Stimulated activated CD8-positive, alpha-beta memory T cell treated with anti-CD3 and anti-CD28 coated beads, Interleukin-12 subunit alpha, Interleukin-12 subunit beta, amount 100 ng/mL, for 24 hours (primary cell): ENCODE data around the gene MLH1.
"Not testable (repeated sequence)": the region's sequence is repeated elsewhere in the genome, so short reads cannot be mapped to it uniquely, and the experiment has no call there.

Experiments
- DNase-seq: peaks from one replicate; pipeline ENCODE4 v3.0.0-alpha.2; 2020; ENCODE audit errors: extremely low read depth

The MLH1 gene

DNA sequence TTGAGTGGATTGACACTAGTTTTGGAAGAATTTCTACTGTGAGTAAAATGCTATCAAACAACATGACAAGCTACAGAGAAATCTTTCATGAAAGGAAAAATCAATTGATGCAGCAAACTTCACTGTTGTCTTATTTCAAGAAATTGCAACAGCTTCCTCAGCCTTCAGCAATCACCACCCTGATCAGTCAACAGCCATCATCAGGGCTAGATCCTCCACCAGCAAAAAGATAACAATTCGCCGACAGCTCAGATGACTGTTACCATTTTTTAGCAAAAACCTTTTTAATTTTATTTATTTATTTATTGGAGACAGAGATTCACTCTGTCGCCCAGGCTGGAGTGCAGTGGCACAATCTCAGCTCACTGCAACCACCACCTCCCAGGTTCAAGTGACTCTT, 44.0 kb downstream of the MLH1 start:
- DNase-seq = no peak

DNA sequence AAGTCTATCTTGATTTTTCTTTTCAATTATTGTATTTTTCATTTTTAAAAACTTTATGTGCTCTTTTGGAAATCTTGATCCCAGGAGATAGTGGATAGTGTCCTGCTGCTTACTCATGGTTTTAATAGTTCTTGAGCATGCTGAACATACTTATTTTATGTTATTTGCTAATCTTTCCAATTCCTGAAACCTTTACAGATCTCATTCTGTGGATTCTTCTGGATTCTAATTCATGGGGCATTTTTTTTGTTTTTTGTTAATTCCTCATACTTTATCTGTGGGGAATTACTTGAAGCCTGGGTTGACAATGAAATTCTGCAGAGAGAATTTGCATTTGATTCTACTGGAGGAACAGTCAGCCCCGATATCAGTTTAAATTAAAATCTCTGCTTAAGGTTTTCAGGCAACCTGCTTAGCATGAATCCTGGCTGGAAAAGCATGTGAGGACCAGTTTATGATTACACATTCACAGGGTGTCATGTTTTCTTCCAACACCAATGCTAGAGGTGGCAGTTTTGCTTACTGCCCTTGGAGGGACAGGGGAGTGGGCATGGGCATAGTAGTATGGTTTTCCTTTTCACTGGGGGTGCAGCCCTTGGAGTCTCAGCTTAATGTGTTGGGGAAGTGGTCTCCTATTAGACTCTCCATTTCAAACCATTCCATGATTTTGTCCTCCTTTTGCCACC, 46.0 kb downstream of the MLH1 start:
- no peak for DNase-seq

DNA sequence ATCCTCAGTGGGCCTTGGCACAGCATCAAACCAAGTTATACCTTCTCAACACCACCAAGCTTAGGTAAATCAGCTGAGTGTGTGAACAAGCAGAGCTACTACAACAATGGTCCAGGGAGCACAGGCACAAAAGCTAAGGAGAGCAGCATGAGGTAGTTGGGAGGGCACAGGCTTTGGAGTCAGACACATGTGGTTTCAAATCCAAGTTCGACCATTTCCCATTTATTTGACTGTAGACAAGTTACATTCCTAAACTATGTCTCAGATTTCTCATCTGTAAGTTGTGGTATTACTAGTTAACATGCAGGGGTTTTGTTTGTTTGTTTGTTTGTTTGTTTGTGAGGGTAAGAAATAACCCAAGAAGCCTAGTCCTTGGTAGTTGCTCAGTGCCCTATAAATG, 46.9 kb downstream of the MLH1 start:
- DNase-seq = no peak

DNA sequence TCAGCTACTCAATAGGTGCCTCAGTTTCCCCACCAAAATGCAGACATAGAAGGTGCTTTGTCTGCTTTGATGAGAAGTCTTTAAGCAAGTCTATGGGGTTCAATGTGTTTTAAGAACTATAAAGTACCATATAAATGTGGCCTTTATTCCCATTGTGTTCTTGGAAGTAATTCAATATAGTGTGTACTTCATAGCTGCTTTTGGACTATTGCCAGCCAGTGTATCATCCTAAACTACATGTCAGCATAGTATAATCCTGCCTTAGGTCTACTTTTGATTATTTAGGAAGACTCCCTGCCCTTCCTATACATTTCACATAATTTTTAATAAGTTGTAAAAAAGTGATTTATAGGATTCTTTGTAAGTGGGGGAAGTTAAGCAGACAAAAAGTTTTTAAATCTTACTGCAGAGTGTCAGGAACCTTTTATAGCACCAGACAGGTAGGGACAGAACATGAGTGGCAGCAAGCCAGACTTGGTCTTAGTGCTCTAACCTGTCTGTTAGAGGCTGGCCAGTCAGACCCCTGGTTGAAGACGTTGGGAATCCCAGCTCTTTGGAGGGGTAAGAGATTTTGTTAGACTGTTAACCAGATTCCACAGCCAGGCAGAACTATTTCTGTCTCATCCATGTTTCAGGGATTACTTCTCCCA, 48.4 kb downstream of the MLH1 start:
- DNase-seq = no peak

DNA sequence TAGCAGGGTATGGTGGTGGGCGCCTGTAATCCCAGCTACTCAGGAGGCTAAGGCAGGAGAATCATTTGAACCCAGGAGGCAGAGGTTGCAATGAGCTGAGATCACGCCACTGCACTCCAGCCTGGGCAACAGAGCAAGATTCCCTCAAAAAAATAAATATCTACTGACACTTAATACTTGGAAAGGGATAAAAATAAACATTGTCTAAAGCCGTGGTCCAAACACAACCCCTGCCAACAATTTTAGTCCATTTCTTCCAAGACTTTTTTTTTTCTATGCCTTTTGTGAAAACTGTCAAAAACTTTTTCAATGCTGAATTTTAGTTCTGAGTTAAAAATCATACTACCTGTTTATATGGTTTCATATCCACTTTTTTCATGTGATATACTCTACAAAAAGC, 49.4 kb downstream of the MLH1 start:
- not testable (repeated sequence) for DNase-seq

DNA sequence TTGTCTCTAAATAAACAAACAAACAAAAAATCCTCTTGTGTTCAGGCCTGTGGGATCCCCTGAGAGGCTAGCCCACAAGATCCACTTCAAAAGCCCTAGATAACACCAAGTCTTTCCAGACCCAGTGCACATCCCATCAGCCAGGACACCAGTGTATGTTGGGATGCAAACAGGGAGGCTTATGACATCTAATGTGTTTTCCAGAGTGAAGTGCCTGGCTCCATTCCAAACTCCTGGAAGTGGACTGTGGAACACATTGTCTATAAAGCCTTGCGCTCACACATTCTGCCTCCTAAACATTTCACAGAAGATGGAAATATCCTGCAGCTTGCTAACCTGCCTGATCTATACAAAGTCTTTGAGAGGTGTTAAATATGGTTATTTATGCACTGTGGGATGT, 57.0 kb downstream of the MLH1 start:
- no peak for DNase-seq

DNA sequence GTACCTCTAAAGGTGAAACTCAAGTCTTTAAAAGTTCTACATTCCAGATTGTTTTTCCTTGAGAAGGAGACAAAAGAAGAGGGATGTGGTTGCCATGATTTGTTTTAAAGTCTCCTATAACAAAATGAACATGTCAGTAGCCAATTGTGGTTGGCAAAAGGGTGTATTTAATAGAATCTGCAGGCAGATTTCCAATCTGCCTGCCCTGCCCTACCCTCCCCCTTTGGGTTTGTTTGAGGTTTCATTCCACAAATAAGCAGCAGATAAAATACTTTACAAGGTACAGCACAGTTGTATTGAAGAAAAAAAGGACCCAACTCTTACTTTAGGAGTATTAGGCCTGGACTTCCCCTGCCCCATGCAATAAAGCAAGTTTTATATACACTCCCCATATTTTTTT, 59.5 kb downstream of the MLH1 start:
- no peak for DNase-seq

DNA sequence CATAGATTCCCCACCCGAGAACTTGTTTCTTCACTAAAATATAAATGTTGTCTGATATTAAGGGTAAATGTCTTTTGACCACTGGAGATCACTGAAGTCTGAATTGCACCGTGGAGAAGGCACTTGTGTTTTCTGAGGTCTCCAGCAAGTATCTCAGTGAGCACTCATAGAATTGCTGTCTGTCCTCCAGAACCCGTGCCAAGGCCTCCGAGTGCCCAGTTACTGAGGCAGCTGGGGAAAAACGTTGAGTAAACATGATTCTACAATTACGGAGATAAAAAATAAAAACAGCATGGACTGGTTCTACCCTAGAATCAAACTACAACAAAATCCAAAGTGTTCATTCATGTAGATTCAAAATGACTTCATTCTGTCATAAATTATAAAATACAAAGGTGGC, 60.0 kb downstream of the MLH1 start:
- no peak for DNase-seq

DNA sequence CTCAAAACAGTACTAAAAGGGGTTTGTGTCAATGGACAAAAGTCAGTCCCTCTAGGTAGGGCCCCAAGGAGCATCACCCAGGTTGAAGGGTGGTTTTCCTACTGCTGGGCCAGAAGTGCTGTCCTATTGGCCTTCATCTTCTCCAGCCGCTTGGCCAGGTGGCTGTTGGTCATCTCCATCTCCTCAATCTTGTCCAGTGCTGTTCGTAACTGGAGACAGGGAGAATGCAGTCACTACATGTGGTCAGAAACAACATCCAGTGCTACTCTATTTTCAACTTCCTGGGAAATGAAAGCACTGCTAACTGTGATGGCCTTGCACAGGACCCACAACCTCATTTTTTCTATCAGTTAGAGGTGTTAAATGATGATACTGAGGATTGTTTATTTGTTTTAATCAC, 60.4 kb downstream of the MLH1 start:
- no peak for DNase-seq

DNA sequence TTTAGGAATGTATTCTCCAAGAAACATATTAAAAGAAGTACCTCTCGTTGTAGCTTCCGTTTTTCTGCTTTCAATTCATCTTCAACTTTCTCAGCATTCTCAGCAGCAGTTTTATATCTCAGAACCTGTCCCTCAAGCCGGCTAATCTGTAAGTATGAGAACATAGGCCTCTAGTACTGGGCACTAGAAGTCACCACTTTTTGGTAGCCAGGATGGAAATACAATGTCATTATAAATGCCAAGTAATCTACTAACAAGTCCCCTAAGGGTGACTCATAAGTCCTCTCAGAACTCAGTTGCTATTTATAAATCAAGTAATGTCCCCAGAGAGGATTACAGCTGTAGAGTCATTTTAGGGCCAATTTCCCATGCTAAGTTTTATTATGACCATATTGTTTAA, 61.1 kb downstream of the MLH1 start:
- no peak for DNase-seq

DNA sequence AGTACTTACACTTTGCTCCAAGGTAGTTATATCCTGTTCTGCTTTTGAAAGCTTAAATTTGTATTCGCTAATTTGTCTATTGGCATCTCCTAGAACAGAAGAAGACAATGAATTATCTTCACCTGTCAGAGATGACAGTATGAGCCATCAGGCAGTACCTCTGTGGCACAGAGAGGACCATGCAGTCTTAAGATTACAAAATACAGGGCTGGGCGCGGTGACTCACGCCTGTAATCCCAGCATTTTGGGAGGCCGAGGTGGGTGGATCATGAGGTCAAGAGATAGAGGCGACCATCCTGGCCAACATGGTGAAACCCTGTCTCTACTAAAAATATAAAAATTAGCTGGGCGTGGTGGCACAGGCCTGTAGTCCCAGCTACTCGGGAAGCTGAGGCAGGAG, 61.8 kb downstream of the MLH1 start:
- DNase-seq = not testable (repeated sequence)

DNA sequence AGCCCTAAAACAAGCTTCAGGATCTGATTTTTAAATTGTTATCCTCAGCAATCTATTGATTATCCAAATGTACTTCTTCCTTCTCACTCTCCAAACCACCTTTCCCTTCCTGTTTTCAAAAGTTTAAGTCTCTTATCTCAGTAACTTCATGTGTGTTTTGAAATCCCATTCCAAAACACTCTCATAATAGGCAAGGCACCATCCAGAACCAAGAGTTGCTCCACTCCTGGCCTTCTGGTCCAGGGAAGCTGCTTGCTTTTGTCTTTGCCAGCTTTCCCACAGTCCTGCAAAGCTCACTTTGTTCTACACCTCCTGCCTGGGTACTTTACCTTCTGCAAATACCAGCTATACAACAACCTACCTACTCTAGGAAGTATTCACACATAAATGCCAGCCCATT, 63.5 kb downstream of the MLH1 start:
- no peak for DNase-seq

DNA sequence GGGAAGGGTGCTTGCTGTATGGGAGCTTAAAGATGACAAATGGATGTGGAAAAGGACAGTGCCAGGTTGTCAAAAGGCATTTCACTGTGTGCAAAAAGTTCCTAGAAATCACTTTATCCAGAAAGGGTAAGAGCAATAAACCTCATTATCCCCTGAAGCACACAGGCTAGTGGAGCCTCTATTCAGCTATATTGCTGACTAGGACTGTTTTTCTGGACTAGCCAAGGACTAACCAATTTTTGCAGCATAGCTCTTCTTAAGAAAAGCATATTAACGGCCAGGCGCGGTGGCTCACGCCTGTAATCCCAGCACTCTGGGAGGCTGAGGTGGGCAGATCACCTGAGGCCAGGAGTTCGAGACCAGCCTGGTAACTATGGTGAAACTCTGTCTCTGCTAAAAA, 64.8 kb downstream of the MLH1 start:
- DNase-seq = no peak

DNA sequence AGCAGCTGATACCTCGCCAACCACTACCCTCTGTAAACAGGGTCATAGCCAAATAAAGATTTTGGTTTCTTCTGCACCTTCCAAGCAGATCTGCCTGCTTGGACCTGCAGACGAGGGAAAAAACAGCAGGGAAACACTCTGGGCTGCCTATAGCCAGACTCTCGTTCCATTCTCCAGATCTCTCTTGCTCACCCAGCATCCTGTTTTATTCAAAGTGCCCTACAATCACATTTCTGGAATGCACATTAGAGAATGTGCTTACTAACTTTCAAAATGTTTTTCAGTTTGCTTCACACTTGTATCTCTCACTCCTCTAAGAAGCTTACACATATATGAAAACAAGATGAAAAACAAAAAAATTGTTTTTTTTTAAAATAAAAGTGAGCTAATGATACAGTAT, 71.4 kb downstream of the MLH1 start:
- DNase-seq = no peak

DNA sequence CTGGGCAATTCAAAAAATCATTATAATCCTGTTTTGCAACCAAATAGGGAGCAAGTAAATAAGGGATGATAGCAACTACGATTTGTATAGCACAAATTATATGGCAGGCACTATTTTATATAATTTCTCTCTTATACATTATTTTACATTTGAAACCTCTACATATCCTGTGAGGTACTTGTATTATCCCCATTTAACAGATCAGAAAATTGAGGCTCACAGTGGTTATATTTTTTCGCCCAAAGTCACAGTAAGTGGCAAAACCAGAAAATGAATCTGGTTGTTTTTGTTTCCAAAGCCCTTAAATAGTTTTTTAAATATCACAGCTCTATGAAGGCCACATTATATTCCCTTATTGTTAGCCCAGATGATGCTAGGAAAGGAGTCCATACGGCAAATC, 74.3 kb downstream of the MLH1 start:
- no peak for DNase-seq

DNA sequence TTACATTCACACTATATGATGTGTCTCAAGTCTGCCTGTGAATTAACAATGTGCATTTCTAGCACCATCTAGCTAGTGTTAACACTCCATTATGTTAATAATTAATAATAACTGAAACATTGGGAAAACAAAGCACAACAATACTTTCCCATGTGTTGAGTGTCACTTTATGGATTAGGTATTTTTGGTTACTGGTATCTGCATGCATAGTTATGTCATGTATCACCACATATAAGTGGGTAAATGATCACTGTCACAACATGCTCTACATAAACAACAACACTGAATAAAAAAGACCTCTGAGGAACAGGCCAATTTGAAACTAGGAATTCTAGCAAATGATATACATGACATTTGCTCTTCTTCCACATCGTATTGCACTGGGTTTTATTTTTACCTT, 74.7 kb downstream of the MLH1 start:
- DNase-seq = no peak

DNA sequence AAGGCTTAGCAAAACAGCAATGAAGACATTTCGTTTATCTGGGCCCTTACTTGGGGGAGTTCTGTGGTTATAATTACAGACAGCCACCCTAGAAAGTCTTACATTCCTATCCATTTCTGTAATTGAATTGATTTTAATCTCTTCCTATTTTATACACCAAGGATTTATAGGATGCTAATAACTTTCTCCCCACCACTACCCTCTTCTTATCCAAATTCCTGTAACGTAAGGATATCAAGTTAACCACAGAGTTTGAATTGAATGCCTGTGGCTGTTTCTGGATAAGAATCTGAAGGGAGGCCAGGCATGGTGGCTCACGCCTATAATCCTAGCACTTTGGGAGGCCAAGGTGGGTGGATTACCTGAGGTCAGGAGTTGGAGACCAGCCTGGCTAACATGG, 78.6 kb downstream of the MLH1 start:
- no peak for DNase-seq

DNA sequence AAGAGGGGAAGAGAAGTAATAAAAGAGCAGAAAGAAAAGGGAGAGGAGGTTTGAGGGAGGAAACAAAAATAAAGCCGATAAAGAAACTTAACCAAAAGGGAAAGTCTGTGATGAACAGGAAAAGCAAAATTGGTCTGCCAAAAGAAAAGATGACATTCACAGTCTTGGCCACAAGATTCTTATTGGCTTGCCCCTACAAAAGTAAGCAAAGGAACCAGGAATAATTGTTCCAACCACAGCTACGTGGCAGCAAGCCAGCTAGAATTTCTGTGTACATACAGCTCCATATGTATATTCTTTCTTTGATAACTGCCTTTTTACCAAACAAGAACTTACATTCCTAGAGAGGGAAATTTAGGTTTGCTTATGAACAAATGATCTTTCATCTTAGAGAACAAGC, 79.6 kb downstream of the MLH1 start:
- no peak for DNase-seq

DNA sequence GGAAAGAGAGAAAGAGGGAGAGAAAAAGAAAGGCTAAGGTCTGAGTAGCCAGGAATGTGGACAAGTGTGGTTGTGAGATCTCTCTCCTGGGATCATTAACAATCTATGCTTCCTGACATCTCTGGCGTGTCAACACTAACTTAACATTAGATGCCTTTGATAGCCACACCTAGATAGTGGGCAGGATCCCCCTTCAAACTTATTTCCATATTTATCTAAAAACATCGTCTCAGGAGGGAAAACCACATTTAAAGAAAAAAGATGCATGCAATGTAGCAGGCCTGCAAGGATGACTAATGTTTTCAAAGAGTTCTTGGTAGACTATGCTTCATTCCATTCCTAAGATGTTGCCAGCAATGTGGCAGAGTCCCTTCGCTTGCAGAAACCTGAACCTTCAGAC, 80.9 kb downstream of the MLH1 start:
- DNase-seq = no peak

DNA sequence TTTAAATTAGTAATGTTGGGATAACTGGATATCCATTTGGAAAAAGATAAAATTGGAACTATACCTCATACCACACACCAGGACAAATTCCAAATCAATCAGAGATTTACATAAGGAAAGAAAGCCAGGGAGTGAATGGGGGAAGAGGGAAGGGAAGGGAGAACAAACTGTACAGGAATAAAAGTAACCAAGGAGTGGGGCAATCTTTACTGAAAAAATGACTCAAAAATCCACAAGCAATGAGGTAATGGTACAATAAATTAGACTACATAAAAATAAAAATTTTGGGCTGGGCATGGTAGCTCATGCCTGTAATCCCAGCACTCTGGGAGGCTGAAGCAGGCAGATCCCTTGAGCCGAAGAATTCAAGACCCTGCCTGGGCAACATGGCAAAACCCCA, 82.6 kb downstream of the MLH1 start:
- no peak for DNase-seq

DNA sequence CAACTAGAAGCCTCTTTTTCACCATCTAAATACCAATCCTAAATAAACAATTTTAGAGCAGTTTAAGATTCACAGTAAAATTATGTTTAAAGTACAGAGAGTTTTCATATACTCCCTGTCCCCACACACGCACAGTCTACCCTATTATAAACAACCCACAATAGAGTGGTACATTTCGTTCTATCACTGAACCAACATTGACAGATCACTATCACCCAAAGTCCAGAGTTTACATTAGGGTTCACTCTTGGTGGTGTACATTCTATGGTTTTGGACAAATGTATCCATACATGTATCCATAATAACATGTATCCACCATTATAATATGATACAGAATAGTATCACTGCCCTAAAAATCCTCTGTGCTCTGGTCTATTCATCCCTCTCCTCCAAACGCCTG, 89.0 kb downstream of the MLH1 start:
- no peak for DNase-seq

DNA sequence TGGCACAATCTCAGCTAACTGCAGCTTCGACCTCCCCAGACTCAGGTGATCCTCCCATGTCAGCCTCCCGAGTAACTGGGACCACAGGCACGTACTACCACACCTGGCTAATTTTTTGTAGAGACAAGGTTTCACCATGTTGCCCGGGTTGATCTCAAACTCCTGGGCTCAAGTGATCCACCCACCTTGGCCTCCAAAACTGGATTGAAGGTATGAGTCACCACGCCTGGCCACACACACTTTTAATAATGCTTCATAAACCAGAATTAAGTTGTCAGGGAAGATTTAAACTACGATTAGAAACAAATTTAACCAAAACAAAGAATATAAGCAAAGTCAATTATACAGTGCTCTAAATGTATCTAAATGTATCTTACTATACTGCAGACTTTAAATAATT, 93.6 kb downstream of the MLH1 start:
- DNase-seq = no peak

DNA sequence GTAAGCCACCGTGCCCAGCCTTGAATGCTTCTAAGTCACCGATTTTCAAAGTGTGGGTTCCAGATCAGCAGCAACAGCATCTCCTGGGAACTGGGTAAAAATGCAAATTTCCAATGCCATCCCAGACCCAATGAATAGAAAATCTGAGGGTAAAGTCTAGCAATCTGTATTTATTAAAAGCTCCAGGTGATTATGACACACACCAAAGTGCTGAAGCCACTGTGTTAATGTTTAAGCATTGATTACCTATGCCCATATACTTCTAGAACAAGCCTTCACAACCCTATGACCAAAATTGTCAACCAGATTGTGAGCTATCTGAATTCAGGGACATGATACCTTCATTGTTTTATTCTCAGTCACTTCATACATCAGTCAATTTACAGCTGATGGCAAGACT, 94.6 kb downstream of the MLH1 start:
- no peak for DNase-seq

DNA sequence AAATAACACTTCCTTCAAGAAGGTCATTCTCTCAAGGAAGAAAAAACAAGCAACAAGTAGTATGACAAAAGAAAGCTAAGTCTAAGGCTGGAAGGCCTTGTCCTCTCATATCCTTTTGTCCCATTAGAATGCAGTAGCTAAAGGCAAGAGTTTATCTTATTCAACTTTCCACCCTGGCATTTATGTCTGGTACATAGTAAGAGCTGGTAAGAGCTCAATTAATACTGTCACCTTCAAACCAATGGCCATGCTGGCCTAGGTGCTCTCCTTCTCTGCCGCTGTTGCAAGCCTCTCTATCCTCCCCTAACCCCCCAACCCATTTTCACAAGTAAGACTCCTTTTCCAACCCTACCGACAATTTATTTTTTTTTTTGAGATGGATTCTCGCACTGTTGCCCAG, 99.2 kb downstream of the MLH1 start:
- DNase-seq = no peak
